ENCODE results near the gene LMNB1.

- TF ChIP-seq CTCF (IDR thresholded peaks at IDR 0.05; ENCODE audit: borderline replicate concordance, extremely low read depth, low read length, poor library complexity, severe bottlenecking) (no peak), EZH2 (IDR thresholded peaks at IDR 0.05; ENCODE audit: borderline replicate concordance, low read depth, low read length, severe bottlenecking) (no peak)
Measured at GRCh38 chr5:126877602-126878001, 100.7 kb downstream of the LMNB1 start.
